Measurements from ENCODE around the gene MMS19.
A peak's percentile ranks its signal among the peaks of the same experiment; 100 is the strongest.

MMS19 gene, protein sequence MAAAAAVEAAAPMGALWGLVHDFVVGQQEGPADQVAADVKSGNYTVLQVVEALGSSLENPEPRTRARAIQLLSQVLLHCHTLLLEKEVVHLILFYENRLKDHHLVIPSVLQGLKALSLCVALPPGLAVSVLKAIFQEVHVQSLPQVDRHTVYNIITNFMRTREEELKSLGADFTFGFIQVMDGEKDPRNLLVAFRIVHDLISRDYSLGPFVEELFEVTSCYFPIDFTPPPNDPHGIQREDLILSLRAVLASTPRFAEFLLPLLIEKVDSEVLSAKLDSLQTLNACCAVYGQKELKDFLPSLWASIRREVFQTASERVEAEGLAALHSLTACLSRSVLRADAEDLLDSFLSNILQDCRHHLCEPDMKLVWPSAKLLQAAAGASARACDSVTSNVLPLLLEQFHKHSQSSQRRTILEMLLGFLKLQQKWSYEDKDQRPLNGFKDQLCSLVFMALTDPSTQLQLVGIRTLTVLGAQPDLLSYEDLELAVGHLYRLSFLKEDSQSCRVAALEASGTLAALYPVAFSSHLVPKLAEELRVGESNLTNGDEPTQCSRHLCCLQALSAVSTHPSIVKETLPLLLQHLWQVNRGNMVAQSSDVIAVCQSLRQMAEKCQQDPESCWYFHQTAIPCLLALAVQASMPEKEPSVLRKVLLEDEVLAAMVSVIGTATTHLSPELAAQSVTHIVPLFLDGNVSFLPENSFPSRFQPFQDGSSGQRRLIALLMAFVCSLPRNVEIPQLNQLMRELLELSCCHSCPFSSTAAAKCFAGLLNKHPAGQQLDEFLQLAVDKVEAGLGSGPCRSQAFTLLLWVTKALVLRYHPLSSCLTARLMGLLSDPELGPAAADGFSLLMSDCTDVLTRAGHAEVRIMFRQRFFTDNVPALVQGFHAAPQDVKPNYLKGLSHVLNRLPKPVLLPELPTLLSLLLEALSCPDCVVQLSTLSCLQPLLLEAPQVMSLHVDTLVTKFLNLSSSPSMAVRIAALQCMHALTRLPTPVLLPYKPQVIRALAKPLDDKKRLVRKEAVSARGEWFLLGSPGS

DNA sequence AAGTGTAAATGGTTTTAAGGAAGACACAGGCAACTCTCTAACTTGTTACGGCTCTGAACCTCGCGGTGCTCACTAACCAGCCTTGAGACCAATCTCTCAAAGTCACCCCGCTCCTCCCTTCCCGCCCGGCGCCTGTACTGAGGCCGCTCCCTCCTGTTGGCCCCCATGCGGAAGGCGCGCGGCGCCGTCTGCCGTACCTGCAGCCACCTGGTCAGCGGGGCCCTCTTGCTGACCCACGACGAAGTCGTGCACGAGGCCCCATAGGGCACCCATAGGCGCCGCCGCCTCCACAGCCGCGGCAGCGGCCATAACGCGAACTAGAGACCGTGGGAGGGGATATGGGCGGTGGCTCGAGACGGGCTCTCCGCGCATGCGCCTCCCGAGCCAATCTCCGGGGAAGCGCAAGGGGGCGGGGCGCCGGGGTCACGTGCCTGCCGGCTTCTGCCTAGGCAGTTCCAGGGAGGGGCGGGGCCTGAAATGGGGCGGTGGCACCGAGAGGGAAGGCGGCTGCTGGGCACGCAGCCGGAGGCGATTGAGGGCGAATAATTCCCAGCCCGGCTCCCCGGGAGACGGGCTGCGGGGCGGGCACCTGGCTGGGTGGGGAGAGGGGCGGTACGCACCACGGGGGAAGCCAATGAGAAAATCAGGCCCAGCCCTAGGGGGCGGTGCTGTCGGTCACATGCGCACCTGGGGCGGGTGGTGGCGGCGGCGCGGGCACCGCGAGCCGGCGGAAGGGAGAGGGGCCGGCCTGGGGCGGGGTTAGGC lies at the start of gene MMS19:
MMS19 (minus strand) TSS at position 347 of the 765 bp plus-strand sequence; CDS start at position 309, 38 bp downstream.
- ATAC-seq: peak; percentile 91 to 92

DNA sequence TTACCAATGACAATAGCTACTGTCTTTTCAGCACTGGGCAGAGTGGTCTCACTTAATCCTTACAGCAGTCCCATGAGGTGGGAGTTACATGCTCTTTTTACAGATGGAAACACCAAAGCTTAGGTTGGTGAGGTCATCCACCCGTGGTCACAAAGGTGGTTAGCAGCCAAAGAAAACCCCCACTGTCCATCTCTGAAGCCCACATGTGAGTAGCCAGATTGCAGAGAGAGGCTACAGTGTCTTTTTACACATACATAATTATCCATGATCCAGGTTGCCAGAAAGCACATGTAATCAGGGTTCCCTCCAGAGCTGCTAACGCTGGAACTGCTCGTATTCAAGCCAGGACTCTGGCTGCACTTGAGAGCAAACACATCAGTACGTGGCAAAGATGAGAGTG lies 49.7 kb upstream of the MMS19 start:
- ATAC-seq: no peak

DNA sequence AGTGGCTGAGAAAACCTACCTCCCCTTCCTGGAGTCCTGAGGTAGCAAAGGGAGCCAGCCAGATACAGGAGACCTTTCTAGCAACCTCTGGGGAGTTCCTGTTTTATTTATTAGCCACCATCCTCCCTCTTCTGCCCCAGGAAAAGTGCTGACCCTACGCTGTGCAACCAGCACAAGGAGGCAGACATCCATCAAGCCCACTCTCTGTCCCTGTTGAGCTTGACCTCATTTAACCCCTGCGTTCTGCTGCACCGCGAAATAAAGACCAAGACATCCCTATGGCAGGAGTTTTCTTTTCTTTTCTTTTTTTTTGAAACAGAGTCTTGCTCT lies 49.0 kb upstream of the MMS19 start:
- no peak for ATAC-seq

DNA sequence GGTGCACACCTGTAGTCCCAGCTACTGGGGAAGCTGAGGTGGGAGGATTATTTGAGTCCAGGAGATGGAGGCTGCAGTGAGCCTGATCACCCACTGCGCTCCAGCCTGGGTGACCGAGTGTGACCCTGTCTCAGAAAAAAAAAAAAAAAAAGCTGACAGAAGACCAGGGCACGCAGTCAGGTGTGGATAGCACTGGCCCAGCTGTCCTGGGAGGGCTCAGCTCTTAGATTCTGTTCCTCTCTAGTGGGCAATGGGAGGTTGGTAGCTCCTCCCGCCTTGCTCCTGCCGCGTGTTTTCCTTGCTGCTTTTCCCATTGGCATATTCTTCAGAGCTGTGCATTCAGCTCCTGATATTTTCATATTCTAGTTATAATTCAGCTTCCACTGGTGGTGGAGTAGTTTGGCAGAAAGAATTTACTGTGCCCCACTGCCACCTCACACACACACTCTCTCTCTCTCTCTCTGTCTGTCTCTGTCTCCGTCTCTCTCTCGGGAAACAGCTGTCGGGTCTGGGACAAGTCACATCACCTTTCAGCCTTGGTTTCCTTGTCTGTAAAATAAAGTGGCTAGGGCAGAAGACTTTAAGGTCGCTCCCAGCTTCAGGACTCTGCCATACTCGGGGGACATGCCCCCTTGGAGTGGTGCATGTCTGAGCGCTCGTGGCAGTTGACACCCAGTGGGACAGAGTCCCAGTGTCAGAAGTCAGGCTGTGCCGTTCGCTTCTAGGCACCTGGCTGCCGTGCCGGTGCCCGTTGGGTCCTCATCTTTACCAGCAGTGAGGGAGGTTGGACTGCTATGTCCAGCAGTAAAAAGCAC lies 48.4 kb upstream of the MMS19 start:
- ATAC-seq: no peak

DNA sequence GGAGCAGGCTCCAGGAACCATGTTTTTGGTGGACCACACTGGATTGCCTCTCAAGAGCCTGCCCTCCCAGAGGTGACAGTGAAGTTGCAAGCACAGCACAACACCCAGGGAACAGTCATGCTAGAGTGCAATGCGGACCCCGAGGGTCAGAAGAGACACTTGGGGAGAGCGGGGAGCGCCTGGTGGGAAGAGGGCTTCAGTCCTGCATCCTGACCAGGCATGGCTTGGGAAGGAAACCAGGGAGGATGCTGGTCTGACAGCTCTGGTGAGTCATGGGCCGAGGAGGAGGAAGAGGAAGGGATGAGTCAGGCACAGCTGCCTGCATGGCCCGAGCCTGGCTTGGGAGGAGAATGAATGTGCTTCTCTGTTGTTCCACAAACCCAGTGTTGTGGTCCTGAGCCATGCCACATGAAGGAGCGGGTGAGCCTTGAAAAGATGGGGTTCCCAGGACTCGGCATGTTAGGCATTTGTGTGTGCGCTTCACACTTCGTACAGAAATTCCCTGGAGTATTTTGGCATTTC lies 44.9 kb upstream of the MMS19 start:
- peak; percentile 83 to 87 for ATAC-seq

DNA sequence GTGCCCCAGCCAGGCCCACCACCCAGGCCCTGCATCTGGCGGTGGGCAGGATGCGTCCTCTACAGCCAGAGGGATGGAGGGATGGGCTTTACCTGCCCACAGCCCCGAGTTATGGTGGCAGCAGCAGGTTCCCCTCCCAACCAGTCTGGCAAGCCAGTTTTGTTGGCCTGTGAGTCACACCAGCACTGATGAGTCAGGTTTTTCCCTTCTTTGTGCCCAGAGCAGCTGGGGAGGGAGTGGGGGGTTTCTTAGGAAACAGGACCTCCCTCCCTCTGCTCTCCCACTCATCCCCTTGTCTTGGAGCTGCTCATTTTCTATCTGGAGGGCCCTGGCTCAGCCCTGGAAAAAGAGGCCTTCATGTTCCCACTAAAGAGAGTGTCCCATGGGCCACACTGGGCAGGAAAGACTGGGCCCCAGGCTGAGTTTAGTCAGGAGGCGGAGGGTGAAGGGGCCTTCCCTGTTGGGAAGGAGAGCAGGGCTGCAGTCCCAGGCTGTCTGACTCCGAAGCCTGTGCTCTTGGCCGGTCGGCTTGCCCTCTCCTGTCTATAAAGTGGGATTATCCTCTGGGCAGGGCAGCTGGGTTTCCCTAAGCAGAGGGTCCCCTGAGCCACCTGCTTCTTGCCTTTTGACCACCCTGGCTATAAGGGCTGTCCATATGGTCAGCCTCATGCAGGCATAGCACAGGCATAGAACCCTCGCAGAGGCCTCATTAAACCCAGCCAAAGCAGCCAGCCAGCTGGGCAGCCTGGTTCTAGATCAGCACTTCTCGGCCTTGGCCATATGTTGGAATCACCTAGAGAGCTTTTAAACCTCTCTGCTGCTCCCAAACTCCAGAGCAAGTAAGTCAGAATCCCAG lies 44.2 kb upstream of the MMS19 start:
- ATAC-seq: peak; percentile 50 to 61

DNA sequence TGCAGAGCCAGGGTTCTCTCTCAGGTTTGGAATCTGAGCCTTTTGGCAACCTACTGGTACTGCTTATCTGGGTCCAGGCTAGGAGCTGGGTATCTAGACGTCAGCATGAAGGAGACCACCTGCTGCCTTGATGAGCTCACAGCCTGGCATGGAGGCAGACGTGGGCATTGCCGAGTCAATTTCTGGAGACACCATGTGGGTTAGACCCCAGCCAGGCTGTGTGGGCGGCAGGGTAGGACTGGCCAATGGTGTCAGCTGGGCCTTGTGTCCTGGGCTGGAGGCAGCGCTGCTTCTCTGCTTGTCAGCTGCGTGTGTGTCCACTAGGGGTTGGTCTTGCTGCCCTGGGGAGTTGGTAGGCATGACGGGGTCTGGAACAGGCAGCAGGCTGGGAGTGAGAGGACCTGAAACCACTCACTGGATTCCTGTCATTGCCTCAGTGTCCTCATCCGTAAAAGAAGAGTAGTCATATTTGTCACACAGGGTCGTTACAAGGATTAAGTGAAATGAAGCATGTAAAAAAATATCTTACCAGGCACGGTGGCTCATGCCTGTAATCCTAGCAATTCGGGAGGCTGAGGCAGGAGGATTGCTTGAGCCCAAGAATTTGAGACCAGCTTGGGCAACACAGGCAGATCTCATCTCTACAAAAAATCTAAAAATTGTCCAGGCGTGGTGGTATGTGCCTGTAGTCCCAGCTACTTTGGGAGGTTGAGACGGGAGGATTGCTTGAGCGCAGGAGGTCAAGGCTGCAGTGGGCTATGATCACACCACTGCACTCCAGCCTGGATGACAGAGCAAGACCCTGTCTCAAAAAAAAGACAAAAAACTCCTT lies 42.7 kb upstream of the MMS19 start:
- no peak for ATAC-seq

DNA sequence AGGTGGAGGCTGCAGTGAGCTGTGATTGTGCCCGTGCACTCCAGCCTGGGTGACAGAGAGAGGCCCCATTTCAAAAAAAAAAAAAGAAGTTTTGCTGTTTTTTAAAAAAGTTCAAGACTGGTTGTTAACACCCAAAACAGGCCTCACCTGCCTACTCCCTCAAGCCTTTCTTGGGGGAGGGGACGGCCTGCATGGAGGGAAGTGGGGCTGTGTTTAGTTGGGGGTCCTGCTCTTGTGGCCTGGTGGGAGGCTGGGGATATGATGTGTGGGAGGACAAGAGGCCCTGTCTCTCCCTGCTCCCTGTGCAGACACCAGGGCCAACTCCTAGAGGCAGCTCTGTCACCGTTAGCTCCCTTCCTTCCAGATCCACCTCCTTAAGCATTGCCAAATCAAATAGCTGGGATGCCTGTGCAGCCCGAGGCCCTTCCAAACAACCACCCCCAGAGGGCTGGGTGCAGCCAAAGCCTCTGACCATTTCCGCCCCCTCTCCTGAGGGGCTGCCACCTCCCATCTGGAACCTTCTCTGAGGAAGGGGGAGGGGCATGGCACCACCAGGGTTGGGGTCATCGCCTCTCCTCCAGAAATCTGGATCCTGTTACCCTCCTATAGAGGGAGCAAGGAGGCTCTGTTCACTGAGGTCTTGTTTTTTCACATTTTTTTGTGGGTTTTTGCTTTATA lies 41.4 kb upstream of the MMS19 start:
- ATAC-seq: no peak

DNA sequence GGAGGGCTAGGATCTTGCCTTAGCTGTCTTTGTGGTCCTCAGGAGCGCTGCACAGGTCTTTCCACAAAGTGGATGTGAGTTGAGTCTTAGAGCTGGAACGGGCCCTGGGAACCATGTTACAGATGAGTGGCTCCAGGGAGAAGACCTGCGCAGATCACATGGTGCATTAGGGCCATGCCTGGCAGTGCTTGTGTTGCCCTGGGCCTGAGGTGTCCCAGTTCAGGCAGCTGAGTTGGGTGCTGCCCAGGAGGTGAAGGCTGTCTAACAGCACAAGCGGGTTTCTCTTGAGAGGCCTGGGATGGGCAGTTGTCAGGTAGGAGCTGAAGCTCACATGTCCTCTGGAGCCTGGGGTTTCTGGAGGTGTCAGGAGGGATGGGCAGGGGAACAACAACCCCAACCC lies 40.6 kb upstream of the MMS19 start:
- ATAC-seq: no peak

DNA sequence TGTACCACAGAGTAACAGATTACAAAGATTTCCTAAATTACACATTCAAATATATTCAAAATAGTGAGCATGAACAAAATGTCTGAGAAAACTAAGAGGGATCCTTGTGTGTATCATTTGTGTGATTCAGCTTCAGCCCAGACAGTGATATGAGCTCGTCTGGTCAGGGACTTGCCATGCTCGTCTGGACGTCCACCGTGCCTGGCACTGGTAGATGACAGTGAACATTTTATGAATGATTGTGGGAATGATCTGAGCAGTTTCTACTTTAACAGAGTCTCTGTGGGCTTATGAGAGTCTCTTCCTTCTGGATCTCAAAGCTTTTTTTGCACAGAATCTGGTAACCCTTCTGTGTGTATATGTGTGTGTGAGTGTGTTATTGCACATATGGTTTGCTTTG lies 40.2 kb upstream of the MMS19 start:
- no peak for ATAC-seq

DNA sequence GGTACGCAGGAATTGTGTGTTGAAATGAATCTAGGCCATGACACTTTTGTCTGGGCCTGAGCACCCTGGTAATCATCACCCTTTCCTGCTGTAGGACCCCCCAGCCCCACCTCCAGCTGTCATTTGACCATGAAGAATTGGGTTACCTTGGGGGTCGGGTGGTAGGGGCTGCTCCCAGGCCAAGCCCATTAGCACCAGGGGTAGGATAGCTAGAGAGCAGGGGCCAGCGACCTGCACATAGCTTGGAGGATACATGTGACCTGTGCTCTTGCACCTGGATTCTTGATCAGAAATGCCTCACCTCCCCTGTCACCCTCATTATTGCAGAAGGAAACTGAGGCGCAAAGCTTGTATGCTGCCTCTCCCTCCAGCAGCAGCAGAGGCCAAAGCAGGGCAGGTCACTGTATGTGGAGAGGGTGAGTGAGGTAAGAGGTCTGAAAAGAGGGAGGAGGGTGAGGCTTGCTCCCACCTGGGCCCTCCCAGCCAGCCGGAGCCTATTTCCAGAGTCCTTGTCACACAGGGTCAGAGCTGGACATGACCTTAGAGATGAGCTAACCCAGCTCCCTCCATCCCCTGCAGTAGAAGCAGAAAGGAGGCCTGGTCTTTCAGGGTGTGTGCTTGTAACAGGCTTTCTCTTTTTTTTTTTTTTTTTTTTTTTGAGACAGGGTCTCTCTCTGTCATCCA lies 39.1 kb upstream of the MMS19 start:
- ATAC-seq: no peak

DNA sequence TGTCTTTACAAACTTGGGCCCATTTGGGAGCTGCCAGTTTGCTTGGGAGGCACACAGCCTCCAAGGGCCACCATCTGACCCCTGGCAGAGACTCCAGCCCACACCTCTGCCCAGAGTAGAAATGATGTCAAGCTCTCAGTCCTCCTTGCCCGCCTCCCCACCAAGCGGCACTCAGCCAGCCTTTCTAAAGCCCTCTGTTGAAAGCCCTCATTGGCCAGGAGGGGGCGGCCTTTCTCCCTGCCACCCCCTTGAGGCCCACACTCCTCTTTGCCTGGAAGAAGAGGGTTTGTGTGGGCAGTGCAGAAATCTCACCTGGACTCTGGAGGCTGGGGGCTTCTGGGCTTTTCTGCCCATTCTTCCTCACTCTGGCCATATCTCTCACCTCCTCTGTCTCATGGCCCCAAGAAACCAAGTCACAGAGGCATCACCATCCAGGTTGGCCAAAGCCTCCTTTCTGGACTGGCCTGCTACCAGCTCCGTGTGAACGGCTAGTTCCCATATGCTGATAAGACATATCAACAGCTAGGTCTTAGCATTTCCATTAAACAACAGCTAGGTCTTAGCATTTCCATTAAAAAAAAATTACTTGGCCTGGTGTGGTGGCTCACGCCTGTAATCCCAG lies 36.6 kb upstream of the MMS19 start:
- ATAC-seq: peak; percentile 51 to 67

DNA sequence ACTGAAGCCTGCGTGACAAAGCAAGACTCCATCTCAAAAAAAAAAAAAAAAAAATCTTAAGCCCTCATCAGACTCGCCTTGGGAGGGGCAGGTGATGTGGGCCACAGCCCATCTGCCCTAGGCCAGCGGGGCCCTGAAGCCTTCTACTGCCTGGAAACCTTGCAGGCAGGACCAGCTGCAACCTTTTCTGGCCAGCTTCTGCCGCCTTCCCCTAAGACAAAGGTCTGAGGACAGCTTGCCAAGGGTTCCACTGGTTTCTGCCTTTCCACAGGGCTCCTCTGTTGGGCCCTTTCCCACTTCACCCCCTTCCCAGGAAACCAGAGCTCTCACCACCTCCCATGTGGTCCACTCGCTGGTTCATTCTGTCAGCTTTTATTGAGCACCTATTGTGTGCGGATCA lies 35.7 kb upstream of the MMS19 start:
- no peak for ATAC-seq

DNA sequence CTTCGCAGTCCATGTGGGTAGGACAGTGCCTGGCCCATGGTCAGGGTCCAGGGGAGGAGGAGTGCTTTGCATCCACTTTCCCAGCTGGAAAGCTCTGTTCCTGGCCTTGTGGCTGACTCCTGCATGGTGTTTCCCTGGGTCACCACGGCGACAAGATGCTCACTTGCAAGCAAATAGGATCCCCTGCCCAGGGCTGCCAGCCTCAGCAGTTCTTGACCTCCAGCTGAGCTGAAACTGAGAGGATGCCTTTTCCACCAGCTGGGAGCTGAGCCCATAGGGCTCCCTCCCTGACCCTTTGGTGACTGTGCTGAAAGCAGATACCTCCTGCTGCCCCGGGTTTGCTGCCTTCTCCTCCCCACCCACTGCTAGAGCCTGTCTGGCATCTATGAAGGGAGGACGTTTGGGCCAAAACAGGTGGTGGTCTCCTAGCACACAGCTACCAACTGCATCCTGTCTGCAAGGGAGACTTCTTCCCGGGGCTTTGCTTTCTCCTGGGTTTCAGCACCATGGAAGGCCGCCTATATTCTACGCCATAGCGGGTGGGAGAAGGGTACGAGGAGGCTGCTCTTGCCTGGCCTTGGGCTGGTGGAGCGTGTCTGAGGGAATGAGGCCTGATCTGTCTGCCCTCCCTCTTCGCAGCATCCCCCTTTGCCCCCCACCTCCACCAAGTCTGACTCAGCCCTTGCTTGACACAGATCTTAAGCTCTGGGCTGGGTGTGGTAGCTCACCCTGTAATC lies 34.9 kb upstream of the MMS19 start:
- no peak for ATAC-seq

DNA sequence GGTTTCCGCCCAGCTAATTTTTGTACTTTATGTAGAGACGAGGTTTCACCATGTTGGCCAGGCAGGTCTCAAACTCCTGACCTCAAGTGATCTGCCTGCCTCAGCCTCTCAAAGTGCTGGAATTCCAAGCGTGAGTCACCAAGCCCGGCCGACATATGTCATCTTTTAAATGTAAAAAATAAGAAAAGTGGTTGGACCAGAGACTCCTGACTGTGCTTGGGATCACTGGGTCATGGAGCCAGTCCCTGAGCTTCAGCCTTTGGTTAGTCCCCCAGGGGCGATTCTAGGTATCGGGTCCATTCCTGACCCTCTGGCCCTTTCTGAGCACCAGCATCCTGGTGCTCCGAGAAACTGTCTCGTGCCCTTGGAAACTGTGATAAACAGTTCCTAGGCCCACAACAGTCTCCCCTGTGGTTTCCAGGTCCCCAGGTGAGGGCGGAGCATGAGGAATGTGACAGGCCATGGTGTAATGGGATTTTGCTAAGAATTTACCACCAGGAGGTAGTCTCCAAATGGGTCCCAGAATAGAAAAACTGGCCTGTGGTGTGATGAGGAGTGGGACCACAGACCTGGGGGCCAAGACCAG lies 33.3 kb upstream of the MMS19 start:
- no peak for ATAC-seq

DNA sequence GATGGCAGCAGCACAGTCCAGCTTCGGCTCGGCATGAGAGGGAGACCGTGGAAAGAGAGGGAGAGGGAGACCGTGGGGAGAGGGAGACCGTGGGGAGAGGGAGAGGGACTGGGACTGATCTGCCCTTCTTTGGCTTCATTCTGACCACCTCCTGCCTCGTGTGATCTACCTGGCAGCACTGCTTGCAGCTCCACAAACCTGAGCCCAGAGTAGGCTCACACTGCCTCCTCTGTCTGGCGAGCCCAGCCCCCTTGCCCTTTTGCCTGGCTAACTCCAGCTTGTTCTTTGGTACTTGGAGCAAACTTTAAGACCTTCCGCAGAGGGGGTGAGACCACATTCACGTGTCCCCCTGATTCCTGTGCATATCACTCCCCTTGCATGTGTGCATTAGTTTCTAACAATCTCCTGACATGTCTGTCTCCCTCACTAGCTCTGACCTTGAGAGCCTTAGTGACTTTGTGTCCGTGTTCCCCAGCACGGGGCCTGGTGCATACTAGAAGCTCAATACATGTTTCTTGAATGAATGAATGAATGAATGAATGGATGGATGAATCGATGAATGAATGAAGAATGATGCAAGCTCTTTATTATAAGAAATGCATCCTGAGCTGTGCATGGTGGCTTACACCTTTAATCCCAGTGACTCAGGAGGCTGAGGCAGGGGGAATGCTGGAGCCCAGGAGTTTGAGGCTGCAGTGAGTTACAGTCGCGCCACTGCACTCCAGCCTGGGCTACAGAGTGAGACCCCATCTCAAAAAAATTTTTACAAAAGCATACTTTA lies 31.7 kb upstream of the MMS19 start:
- no peak for ATAC-seq

Data from activated CD4-positive, CD25-positive, alpha-beta regulatory T cell treated with anti-CD3 and anti-CD28 coated beads, Interleukin-2, amount 50 U/mL, for 24 hours (primary cell).